ENCODE data around the gene RSPH6A.
"Not testable (repeated sequence)": the region's sequence is repeated elsewhere in the genome, so short reads cannot be mapped to it uniquely, and the experiment has no call there.

The RSPH6A gene

GRCh38 chr19:45800070-45800553 lies 15.0 kb downstream of the RSPH6A start (continued):
- TF ChIP-seq KLF17 (tag by site-specific recombination; IDR thresholded peaks at IDR 0.05) (no peak), MZF1 (tag by site-specific recombination; IDR thresholded peaks at IDR 0.05; ENCODE audit: borderline replicate concordance) (no peak), ZNF701 (tag by site-specific recombination; IDR thresholded peaks at IDR 0.05) (no peak)
- TF ChIP-seq, protein P1, sequence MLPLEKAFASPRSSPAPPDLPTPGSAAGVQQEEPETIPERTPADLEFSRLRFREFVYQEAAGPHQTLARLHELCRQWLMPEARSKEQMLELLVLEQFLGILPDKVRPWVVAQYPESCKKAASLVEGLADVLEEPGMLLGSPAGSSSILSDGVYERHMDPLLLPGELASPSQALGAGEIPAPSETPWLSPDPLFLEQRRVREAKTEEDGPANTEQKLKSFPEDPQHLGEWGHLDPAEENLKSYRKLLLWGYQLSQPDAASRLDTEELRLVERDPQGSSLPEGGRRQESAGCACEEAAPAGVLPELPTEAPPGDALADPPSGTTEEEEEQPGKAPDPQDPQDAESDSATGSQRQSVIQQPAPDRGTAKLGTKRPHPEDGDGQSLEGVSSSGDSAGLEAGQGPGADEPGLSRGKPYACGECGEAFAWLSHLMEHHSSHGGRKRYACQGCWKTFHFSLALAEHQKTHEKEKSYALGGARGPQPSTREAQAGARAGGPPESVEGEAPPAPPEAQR (tag by site-specific recombination; IDR thresholded peaks at IDR 0.05): no peak

GRCh38 chr19:45799541-45799940 lies 15.6 kb downstream of the RSPH6A start:
- not testable (repeated sequence) for H3K4me1 ChIP-seq (ENCODE audit: control insufficient read depth, insufficient read depth, low read length); H3K27ac ChIP-seq (ENCODE audit: extremely low read depth, low read depth, low read length); H3K4me3 ChIP-seq (ENCODE audit: low read depth, low read length); H3K9me3 ChIP-seq (ENCODE audit: control insufficient read depth, insufficient read depth, low read depth, low read length); H3K36me3 ChIP-seq (ENCODE audit: control insufficient read depth in 2 of 2, insufficient read depth in 1 of 2, low read length in 2 of 2)
- ChIA-PET POLR2A (interaction anchor here (0.6 to 2.0 kb wide), 6 partner anchors 15 to 107 kb away, joined by 3 to 37 read pairs (median 4); partner anchors contain the start of genes DMPK, QPCTL, SIX5 and SNRPD2), CTCF (interaction anchor here (0.7 to 8.7 kb wide), 28 partner anchors 9 to 279 kb away, joined by 3 to 80 read pairs (median 4); partner anchors contain the start of genes QPCTL, SIX5, SNRPD2 and SYMPK)

- no peak overlapping the region for H3K27ac ChIP-seq (ENCODE audit: extremely low read depth, low read depth, low read length)
- no peaks in the 10 kb centered on the region for H3K9me3 ChIP-seq (ENCODE audit: control insufficient read depth, insufficient read depth, low read depth, low read length)
- ChIA-PET POLR2A (interaction anchor here (0.6 to 2.0 kb wide), 6 partner anchors 14 to 107 kb away, joined by 3 to 37 read pairs (median 4); partner anchors contain the start of genes DMPK, QPCTL, SIX5 and SNRPD2), CTCF (interaction anchor here (0.6 to 8.7 kb wide), 31 partner anchors 9 to 521 kb away, joined by 3 to 80 read pairs (median 4); partner anchors contain the start of genes QPCTL, SIX5, SNRPD2 and SYMPK)
- H3K4me3 ChIP-seq (ENCODE audit: low read depth, low read length): no peak overlapping the region
- H3K36me3 ChIP-seq (ENCODE audit: control insufficient read depth in 2 of 2, insufficient read depth in 1 of 2, low read length in 2 of 2): no peaks in the 10 kb centered on the region
- peaks cover 2% of the 10 kb centered on the region; the same call in 1 of the 2 replicates for H3K4me1 ChIP-seq (ENCODE audit: control insufficient read depth, insufficient read depth, low read length)
- TF ChIP-seq ZBTB8A (tag by site-specific recombination; IDR thresholded peaks at IDR 0.05) (peak; percentile 61), ZNF157 (tag by site-specific recombination; IDR thresholded peaks at IDR 0.05) (no peak), ZNF302 (tag by site-specific recombination; IDR thresholded peaks at IDR 0.05; ENCODE audit: low read depth) (no peak), ZBTB10 (tag by site-specific recombination; IDR thresholded peaks at IDR 0.05) (no peak), MZF1 (tag by site-specific recombination; IDR thresholded peaks at IDR 0.05; ENCODE audit: borderline replicate concordance) (no peak), ZFP37 (tag by site-specific recombination; IDR thresholded peaks at IDR 0.05) (no peak), ZNF768 (tag by site-specific recombination; IDR thresholded peaks at IDR 0.05) (no peak), ATF2 (tag by site-specific recombination; IDR thresholded peaks at IDR 0.05; ENCODE audit: low read depth) (no peak), BCL11B (tag by site-specific recombination; IDR thresholded peaks at IDR 0.05; ENCODE audit: low read depth) (no peak), SCRT2 (tag by site-specific recombination; IDR thresholded peaks at IDR 0.05) (no peak), ZNF654 (tag by site-specific recombination; IDR thresholded peaks at IDR 0.05; ENCODE audit: low read depth) (peak; percentile 56), BCL11A (tag by site-specific recombination; IDR thresholded peaks at IDR 0.05; ENCODE audit: low read depth) (no peak), ZNF585B (tag by site-specific recombination; IDR thresholded peaks at IDR 0.05) (no peak)
- TF ChIP-seq, protein P2, sequence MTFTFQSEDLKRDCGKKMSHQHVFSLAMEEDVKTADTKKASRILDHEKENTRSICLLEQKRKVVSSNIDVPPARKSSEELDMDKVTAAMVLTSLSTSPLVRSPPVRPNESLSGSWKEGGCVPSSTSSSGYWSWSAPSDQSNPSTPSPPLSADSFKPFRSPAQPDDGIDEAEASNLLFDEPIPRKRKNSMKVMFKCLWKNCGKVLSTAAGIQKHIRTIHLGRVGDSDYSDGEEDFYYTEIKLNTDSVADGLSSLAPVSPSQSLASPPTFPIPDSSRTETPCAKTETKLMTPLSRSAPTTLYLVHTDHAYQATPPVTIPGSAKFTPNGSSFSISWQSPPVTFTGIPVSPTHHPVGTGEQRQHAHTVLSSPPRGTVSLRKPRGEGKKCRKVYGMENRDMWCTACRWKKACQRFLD (tag by site-specific recombination; IDR thresholded peaks at IDR 0.05): no peak
- TF ChIP-seq, protein P3, sequence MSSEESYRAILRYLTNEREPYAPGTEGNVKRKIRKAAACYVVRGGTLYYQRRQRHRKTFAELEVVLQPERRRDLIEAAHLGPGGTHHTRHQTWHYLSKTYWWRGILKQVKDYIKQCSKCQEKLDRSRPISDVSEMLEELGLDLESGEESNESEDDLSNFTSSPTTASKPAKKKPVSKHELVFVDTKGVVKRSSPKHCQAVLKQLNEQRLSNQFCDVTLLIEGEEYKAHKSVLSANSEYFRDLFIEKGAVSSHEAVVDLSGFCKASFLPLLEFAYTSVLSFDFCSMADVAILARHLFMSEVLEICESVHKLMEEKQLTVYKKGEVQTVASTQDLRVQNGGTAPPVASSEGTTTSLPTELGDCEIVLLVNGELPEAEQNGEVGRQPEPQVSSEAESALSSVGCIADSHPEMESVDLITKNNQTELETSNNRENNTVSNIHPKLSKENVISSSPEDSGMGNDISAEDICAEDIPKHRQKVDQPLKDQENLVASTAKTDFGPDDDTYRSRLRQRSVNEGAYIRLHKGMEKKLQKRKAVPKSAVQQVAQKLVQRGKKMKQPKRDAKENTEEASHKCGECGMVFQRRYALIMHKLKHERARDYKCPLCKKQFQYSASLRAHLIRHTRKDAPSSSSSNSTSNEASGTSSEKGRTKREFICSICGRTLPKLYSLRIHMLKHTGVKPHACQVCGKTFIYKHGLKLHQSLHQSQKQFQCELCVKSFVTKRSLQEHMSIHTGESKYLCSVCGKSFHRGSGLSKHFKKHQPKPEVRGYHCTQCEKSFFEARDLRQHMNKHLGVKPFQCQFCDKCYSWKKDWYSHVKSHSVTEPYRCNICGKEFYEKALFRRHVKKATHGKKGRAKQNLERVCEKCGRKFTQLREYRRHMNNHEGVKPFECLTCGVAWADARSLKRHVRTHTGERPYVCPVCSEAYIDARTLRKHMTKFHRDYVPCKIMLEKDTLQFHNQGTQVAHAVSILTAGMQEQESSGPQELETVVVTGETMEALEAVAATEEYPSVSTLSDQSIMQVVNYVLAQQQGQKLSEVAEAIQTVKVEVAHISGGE (tag by site-specific recombination; conservative IDR thresholded peaks at IDR 0.05; ENCODE audit: low read depth): no peak
Measured at GRCh38 chr19:45798995-45799517, 16.1 kb downstream of the RSPH6A start.

Measured in HEK293 (cell line).